NCI-H510A (cell line): ENCODE measurements around the gene FOSB.
A peak's percentile ranks its signal among the peaks of the same experiment; 100 is the strongest.

ENCODE experiments used
- DNase-seq: peaks from one replicate; lab custom pipeline; 2025; lab: John Stamatoyannopoulos, UW

FOSB gene

GRCh38 chr19:45442778-45443461 lies 24.9 kb upstream of the FOSB start:
- DNase-seq: no peak

- DNase-seq: peak; percentile 82
Observed at GRCh38 chr19:45443462-45444317, 24.1 kb upstream of the FOSB start.

- DNase-seq: peak; percentile 74
Observed at GRCh38 chr19:45444318-45445041, 23.3 kb upstream of the FOSB start.

DNA sequence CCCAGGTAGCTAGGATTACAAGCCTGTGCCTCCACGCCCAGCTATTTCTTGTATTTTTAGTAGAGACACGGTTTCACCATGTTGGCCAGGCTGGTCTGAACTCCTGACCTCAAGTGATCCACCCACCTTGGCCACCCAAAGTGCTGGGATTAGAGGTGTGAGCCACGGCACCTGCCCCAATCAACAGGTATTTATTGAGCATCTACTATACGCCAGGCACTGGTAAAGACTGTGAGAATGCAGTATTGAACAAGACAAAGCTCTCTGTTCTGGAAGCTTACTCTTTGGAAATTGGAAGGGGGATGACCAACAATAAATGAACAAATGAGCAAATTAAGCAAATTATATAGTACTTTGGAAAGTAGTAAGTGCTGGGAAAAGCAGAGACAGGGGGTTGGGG lies 22.7 kb upstream of the FOSB start:
- DNase-seq: no peak

- no peak for DNase-seq
Observed at GRCh38 chr19:45446295-45446694, 21.5 kb upstream of the FOSB start.

- no peak for DNase-seq
Observed at GRCh38 chr19:45446944-45447343, 20.9 kb upstream of the FOSB start.

DNA sequence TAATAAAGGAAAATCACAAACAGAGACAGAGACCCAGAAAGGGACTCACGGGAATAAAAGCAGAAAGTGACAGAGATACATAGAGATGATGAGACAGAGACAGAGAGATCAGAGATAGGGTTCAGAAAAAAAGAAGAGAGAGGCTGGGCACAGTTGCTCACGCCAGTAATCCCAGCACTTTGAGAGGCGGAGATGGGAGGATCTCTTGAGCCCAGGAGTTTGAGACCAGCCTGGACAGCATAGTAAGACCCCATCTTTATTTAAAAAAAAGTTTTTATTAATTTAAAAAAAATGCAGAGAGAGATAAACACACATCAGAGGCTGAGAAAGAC lies 19.4 kb upstream of the FOSB start:
- no peak for DNase-seq

DNA sequence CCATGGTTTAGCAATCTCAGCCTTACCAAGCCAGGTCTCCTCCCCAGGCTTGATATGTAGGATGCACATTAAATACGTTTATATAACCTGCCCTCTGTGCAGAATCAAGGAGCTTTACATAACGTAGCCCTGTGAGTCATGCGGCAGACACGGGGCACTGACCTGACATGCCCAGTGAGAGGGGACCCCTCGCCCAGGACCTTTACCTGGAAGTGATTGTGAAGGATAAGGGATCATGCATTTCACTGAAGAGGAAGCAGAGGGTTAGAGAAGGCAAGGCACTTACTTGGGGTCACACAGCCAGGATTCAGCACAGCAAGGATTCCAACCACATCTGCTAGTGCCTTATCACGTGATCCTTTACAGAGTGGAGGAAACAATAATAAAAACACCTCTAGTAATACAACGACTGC lies 18.9 kb upstream of the FOSB start:
- no peak for DNase-seq

DNA sequence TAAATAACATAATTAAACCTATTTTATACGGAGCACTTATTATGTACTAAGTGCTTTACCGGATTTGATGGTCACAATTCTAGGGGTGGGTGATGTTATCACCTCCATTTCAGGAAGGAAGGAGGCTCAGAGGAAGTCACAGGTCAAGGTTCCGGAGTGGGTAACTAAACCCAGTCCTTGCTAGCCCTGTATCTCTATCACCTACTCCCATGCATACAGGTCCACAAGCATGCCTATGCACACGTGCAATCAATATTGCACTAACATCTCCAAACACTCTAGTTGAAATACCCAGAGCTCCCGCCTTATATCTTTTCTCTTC lies 17.8 kb upstream of the FOSB start:
- no peak for DNase-seq

DNA sequence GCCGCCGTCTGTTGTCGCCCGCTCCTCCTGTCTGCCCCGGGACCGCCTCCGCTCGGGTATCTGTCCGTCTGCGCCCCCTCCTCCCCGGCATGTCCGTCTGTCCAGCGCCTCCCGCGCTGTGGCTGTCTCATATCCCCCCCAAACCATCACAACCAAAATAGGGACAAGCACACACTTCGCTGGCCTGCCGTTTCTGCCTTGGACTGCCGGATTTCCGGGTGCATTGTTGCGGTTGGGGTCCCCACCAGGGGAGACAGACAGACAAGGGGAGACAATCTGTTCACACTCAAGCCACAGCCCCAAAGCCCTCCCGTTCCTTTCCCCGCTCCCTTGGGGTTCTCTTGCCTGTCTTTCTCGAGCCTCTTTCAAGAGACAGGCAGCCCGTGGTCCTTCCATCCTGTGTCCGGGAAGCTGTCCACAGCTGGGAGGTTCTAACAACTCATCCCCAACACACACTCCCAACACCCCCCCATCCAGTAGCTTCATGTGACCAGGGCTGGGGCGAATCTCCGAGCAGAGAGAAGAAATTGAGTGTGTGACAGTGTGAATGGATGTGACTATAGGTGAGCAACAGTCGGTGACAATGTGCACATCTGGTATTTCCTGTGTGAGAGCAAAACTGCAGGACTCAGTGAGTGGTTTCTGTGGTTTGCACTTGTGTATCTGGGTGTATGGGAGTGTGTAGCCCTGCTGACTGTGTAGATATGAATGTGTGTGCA lies 16.5 kb upstream of the FOSB start:
- DNase-seq: no peak

DNA sequence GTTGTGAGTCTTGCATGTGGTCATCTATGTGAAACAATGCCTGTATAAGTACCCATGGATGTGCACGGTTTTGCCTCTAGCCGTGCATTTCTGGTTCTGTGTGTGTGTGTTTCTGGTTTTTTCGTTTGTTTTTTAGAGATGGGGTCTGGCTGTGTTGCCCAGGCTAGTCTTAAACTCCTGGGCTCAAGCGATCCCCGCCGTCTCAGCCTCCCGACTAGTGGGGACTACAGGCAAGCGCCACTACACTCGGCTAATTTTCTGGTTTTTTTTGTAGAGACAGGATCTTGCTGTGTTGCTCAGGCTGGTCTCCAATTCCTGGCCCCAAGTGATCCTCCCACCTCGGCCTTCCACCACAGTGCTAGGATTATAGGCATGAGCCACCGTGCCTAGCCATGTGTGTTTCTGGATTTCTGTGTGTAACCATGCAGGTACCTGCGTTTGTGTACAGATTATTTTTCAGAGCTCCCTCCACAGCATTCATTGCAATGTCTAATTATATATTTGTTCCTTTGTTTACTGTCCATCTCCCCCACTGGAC lies 15.9 kb upstream of the FOSB start:
- no peak for DNase-seq

DNA sequence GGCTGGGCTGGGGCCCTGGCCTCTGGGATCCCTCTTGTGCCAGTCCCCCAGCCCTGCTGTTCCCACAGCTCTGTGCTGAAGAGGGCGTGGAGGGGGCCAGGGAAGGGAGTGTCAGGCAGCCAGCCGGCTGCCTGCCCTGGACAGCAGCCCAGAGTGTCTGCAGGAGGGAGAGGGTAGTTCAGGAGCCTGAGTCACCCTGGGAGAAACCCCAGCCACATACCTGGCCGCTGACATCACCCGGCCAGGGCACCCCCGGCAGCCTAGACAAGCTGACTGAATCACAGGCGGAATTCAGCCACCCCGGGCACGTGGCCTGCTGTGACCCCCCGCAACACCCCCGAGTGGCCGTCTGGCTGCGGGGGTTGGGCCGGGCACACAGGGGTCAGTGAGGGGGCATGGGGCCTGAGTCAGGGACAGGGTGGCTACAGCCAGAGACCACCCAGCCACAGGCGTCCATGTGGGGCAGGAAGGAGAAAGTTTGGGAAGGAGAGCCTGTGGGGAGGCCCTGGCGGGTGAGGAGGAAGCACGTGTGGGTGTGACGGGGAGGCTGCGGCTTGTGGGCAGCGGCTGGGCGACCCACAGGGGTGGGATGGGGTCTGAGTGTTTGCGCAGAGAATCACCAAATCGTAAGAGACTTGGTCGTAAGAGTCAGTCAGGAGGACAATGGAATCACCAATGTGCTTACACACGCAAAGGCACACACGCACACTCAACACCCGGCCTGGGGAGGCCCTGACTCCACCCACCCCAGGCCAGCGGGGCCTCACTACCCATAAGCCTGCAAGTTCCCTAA lies 11.9 kb upstream of the FOSB start:
- no peak for DNase-seq

GRCh38 chr19:45456500-45456815 lies 11.3 kb upstream of the FOSB start:
- no peak for DNase-seq

DNA sequence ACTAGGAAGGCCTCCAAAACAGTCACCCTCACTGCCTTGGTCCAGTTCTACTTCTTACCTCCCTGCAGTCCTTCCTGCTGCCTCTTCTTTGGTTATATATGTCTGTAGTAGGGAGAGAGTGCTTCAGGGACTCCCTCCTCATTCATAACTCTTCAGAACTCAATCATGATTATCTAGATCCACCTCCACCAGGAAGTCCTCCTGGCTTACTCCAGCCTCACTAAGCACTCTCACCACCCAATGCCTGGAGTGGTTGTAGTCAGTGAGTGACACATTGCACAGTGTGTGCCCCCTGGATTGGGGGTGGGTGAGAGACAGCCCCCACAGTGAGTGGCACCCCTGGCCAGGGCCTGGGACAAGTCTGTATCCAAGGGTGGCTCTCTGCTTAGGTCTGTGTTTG lies 10.0 kb upstream of the FOSB start:
- DNase-seq: no peak

GRCh38 chr19:45460807-45461347 lies 6.9 kb upstream of the FOSB start:
- DNase-seq: no peak

DNA sequence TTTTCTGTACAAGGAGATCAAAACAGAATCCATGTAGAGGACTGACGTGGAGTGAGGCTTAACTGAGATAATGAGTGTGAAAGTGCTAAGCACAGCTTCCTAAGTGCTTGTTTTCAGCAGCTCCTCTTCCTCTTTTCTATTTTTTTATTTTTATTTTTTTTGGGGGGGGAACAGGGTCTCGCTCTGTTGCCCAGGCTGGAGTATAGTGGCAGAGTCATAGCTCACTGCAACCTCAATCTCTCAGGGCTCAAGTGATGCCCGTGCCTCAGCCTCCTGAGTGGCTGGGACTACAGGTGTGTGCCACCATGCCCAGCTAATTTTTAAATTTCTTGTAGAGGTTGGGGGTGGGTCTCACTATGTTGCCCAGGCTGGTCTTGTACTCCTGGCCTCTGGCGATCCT lies 5.6 kb upstream of the FOSB start:
- DNase-seq: no peak

DNA sequence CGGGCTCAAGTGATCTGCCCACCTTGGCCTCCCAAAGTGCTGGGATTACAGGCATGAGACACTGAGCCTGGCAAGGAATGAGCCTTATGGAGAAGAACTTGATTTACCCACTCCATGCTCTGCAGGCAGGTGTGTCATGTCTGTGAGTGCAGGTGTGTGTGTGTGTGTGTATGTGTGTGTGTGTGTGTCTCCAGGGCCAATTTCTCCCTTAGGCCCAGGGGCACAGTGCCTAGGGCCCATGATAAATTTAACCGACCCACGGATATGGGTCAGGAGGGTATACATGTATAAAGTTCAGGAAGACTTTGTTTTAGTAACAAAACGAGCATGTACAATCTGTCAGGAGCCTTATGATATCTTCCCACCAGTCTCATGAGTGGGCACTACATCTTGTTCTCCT lies 4.6 kb upstream of the FOSB start:
- no peak for DNase-seq

DNA sequence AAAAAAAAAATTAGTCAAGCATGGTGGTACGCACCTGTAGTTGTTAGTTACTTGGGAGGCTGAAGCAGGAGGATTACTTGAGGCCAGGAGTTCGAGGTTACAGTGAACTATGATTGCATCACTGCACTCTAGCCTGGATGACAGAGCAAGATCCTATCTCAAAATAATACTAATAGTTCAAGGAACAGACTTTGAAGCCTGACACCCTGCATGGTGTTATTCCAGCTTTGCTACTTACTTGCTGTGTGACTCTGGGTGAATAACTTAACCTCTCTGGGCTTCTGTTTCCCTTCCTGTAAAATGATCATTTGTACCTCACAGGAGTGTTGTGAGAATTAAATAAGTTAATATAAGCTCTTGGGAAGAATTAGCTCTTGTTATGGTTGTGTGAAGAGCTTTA lies 3.5 kb upstream of the FOSB start:
- no peak for DNase-seq

- no peak for DNase-seq
Observed at GRCh38 chr19:45464852-45465441, 2.8 kb upstream of the FOSB start.

- DNase-seq: no peak
Observed at GRCh38 chr19:45467115-45467455, 711 bp upstream of the FOSB start.

- no peak for DNase-seq
Observed at GRCh38 chr19:45468159-45468651, 409 bp downstream of the FOSB start.
